Activated T-cell treated with anti-CD3 and anti-CD28 coated beads for 24 hours (primary cell): ENCODE results near the gene OTUD6A.
"Not testable (repeated sequence)": the region's sequence is repeated elsewhere in the genome, so short reads cannot be mapped to it uniquely, and the experiment has no call there.

Experiments used
- DNase-seq: peaks from one replicate; pipeline ENCODE4 v3.0.0-alpha.2; 2020; ENCODE audit warnings: low read depth

The OTUD6A gene

DNA sequence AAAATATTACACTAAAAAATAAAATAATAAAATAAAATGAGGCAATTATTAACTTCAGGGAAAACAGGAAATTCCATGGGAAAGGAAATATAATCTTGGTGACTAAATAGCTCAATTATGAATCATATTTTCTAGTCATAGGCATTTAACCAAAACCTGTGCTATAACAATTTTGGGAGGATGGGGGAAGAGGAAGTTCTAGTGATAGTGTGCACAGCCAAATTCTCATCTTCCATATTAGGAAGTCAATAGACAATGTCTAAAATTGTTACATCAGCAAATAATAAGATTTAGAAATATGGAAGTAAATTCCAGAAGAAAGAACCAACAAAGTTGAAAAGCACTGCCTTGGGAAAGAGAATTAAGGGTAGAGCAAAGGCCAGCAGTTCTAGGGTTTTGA is 15.3 kb upstream of the OTUD6A start:
- no peak for DNase-seq

DNA sequence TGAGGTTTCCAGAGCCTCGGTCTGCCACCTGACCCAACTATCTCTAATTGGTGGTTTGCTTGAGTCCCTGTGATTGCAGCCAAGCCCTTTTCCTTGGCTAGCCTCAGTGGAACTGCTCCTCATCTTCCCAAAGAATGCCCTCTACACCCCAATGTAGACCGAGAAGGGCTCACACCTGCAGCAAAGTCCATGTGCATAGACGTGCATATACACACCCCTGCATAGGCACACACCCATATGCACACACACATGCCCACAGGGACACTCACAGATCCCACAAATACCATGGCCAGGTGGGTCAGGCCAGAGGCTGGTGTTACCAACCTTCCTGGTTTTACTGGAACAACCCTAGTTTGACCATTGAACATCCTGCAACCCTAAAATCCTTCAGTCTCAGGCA is 12.9 kb upstream of the OTUD6A start:
- no peak for DNase-seq

DNA sequence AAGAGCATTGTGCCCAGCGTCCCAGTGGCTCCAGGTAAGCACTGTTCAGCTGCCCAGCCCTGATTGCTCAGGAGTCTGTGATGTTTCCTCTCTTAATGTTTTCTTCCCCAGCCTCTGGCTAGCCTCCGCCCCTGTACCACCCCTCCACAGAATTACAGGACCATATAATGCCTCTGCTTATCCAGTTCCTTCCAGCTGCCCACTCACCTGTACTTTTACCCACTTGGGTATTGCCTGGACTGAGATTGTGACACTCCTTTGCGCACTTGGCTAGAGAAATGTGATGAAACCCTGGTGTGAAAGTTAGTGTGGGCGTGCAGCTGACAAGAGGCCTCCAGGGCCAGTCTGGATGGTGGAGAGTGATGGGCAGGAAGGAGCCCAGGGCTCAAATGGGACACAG is 12.3 kb upstream of the OTUD6A start, which contains the start of gene AWAT2:
Gene AWAT2 (minus strand): TSS at position 14 of the 400 bp plus-strand sequence. CDS start 6 bp downstream, at position 8.
- DNase-seq, result no peak

DNA sequence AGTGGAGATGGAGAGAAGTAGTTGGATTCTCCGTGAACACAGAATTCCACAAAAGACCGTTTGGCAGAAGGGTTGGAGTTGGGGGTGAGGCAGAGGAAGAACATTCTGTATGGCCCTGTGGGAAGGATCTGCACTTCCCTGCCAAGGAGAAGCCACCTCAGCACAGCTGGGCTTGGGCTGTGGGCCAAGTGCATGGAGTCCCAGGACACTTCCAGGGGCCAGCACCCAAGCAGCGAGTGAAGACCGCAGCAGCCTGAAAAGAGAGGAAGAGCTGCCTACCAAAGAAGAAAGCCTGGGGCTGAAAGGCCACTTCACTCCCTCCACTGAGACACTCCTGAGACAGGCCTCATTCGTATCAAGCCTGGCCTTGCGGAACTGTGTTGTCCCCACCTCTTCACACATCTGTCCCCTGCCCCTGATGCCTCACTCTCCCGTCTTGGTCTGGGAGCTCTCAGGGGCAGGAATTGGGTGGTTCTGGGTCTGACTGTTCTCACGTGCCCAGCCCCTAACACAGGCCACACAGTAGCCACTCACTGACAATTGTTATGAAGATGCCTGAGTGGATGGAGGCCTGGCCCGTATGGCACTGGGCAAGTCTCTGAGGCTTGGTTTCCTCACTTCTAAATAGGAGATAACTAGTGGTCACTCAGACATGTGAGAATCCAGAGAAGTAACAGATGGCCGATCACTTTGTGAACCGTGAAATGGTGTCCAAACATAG is 9.2 kb upstream of the OTUD6A start:
- no peak for DNase-seq

DNA sequence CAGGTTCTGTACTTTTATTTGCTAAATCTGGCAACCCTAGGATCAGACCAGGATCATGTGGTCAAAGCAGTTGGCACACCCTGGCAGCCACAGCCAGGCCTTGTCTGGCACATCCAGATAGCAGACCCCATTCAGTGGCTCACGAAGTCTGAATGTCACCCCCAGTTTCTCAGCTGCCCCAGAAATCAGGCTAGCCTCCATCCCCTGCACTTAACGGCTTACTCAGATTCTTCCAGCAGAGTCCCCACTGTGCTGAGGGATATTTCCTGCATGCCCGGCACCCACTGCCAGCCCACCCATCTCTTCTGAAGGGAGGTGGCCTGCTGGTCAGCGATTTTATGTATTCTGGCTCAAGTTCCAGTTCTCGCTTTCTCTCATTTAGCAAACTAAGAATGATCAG is 7.9 kb upstream of the OTUD6A start:
- no peak for DNase-seq

DNA sequence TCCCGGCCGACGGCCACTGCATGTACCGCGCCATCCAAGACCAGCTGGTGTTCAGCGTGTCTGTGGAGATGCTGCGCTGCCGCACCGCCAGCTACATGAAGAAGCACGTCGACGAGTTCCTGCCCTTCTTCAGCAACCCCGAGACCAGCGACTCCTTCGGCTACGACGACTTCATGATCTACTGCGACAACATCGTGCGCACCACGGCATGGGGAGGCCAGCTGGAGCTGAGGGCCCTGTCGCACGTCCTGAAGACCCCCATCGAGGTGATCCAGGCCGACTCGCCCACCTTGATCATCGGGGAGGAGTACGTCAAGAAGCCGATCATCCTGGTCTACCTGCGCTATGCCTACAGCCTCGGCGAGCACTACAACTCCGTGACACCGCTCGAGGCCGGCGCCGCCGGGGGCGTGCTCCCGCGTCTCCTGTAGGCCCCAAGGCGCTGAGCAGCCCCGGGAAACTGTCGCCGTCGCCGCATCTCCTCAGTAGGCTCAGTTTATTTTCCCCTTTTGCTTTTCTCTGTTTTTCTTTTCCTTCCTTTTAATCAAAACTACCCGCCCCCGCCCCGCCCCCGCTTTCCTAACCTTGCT is 799 bp downstream of the OTUD6A start:
- no peak for DNase-seq

DNA sequence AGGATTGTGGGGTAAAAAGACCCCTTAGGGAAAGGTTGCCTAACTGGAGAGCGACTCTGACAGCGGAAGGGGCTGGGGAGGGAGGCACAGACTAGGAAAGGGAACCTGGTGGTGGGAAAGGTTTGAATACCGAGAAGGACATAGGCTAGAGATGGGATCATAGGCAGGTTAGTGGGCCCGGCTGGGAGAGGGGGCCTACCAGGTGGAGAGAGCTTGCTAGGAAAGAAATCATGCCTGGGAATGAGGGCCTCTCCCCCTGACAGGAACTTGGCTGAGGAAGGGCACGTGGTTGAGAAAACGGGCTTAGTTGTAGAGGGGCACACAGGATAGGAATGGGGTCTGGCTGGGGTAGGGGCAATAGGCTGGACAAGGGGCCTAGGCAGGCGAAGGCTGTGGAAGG is 4.4 kb downstream of the OTUD6A start:
- no peak for DNase-seq

DNA sequence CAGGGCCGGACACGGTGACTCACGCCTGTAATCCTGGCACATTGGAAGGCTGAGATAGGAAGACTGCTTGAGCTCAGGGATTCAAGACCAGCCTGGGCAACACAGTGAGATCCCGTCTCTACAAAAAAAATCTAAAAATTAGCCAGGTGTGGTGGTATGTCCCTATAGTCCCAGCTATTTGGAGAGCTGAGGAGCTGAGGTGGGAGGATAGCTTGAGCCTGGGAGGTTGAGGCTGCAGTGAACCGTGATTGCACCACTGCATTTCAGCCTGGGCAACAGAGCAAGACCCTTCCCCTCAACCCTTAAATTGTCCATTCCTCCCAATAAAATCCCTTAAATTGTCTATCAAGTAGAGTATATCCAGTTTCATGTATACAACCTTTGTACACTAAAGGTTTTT is 17.0 kb downstream of the OTUD6A start:
- DNase-seq, result no peak

DNA sequence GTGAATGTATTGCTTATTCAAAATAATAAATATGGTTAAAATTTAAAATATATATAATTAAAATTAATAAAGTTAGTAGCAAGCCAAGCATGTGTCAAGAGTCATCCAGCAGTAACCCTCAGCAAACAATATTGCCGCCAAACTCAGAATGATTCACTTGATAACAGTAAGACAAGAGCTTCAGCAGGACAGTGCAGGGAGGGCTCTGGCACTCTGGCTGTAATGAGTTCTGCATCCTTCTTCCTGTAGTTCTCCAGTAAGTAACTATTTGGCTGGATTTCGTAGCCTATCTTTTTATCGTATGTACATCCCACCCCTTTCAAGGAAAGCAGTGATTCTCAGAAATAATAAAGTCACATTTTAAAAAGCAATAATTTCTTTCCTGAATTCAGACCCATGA is 17.6 kb downstream of the OTUD6A start:
- DNase-seq, result no peak

DNA sequence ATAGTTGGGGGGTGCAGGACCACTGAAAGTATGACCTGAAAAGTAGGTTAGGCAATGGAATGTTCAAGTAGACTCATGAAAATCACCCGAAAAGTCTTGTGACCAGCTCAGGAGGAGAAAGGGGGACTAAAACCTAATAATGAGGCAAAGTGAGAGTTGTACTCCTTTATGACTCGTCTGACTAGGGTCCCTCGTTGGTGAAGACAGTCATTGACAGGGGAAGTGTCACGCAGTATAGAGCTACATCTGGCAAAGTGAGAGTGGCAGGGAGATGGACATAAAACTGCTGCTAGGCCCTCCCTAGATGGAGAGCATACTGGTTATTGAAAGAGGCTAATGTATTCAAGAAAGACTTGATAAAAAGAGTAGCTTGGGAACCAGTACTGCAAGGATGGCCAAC is 20.5 kb downstream of the OTUD6A start:
- DNase-seq, result no peak

DNA sequence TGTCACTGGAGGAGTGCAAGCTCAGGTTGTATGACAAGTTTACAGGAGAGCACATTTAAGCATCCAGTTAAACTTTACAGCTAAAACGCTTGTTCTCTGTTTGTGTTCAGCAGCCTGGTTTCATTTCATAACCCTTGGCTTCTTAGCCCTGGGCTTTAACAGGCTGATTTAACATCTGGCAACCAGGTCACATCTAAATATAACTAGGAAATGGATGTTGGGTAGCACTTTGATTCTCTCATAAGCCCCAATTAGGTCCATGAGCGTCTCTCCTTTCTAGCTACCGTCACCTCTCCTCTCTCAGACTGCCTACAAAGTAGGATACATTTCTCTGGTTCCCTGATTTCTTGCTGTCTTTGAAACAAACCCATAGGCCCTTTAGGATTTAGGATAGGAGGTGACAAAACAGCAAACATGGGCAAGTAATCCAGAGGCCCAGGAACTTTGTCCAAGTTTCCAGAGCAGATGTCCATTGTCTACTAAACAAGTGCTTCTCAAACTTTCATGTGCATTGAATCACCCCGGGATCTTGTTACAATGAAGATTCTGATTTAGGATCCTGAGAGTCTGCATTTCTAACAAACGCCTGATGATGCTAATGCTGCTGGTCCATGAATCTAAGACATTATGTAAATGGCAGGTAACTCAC is 22.5 kb downstream of the OTUD6A start:
- DNase-seq, result no peak

DNA sequence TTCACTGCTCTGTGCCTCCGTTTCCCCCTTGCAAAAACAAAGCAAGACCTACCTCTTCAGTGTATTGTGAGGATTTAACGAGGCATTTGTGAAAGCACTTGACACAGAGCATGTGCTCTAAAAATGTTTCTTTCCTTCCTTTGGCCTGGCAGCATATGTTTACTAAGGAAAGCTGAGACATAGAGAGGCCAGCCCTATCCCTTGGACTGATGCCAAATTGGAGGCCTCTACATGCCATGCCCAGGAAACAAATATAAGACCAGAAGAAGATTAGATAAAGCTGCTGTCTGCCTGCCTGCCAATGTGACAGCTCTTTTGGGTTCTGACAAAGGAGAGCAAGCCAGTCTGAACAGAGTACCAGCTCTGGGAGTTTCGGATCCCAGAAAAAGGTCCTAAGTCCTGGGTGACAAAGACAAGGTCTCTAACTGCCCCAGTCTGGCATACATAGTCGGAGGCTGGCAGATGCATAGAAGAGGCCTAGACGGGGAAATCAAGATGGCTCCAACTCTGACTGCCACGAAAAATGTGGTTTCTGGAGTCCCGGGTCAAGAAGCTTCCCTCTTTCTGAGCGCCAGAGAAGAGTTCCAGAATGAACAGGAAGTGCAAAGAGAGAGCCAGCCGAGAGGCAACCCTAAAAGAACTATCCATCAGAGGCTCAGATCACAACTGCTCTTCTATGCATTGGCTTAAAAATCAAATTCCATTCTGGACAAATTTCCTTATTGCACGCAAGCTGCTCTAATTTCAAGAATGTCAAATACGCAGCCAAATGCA is 25.8 kb downstream of the OTUD6A start:
- DNase-seq, result no peak

DNA sequence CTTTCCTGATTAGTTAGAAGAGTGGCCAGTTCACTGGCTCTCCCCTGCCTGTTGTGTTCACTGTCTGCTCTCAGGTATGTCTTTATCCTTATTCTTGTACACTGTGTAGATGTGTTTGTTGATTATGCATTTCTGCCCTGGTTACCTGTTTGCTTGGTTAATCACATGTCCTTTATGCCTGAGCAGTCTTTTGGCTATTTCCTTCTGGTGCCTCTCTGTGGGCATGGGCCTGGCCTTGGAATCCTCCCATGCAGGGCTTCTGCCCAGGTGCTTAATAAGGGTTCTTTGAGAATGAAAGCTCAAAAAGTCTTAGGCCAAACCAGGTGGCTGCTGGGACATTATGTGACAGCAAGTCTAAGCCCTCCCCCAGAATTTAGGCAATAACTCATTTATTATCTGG is 26.5 kb downstream of the OTUD6A start:
- DNase-seq, result no peak

DNA sequence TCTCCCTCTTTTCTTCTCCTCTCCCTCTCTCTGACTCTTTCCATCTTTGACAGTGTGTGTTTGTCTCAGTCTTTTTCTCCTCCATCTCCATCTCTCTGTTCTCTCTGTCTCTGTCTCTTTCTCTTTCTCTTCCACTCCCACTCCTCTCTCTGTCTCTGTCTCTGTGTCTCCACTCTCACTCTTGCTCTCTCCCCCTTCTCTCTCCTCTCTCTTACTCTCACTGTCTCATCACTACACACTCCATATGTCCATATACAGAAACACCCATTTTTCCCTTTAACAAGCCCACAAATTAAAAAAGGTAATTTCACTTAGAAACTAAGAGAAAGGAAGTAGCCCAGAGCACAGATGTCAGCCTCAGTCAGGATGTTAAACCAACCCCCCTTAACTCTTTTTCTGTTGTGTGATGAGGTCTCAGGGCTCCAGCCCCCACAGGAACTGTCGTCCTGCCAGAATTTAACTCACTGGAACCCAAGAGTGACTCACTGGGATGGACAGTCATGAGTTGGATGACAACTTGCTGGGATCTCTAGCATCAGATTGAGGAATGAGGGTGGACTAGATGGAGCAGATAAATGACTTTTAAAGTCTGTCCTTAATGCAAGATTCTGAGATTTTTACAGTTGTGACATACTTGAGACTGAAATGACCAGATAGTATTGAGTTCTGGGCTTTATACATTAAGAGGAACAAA is 27.5 kb downstream of the OTUD6A start:
- DNase-seq, result no peak

DNA sequence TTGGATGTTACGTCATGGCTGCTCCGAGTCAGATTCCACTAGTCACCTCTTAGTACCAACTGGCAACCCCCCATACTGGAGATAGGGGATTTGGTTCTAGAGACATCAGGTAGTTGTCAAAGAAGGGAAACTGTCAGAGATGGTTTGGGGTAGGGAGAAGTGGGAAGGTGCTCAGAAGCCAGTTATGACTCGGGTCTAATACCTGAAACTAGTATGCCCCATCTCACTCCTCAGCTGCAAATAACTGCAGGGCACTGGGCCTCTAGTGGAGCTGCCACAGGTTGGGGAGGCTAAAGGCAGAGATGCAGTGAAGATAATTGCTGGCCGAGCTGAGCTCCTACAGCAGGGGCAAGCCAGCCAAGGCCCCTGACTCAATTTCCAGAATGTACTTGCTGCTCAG is 30.0 kb downstream of the OTUD6A start:
- DNase-seq, result no peak

DNA sequence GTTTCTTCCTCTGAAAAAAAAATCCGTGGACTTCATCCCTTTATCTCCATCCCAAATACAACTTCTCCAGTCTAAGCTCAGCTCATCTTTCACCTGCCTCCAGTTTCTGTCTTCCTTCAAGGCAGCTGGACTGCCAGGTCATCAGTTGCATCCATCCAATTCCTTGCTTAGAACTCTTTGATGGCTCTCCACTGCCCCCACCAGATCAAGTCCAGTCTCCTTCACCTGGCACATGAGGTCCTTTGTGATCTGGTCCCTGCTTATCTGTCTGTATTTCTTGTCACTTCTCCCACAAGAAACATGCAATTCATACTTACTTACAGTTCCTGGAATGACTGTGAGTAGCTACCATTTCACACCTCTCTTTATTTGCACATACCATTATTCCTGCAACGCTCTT is 33.8 kb downstream of the OTUD6A start:
- no peak for DNase-seq

DNA sequence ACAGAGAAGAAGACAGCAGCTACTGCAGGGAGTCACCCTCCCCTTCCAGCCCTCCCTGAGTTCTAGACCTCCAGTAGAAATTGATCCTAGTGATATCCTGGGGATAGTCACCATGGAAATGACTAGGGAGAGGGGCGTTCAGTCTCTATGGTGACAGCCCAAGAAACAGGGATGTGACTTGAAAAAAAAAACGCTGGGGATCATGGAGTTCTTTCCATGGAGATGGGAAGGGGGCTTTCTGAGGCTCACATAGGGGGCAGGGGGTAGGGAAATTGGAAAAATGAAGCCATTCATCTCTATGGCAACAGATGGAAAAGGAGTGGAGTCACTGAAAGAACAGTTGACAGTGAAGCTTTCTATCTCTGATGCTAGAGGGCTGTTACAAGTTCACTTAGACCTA is 43.0 kb downstream of the OTUD6A start:
- DNase-seq, result no peak

DNA sequence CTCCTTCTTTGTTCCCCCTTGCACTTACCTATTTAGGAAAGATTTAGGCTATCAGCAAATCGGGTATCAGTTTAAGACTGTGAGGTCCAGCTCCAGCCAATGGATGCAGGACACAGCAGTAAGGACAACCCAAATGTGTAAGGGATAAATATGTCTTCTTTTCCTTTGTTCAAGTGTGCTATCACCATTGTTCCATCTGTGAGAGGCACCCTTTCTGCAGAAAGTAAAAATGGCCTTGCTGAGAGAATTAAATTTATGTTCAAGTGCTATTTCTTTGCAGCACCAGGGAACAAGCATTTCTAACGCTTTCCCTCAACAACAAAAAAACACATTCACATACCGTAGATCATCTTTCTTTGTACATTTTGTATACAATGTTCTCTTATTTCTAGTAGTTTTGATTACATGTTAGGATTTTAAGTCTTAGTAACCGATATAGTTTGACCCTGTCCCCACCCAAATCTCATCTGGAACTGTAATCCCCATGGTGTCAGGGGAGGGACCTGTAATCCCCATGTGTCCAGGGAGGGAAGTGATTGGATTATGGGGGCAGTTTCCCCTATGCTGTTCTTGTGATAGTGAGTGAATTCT is 49.3 kb downstream of the OTUD6A start:
- not testable (repeated sequence) for DNase-seq
